Suprapubic skin (tissue), 4 donors: Measurements from ENCODE around the gene MALRD1. TPM values are rescaled to one million over a fixed set of nuclear protein-coding genes. Genes with fewer than 3 reads are reported as not detected.
"Not testable (repeated sequence)": the region's sequence is repeated elsewhere in the genome, so short reads cannot be mapped to it uniquely, and the experiment has no call there.

Experiments
- DNase-seq, 2 donors: peaks; one replicate each; pipeline ENCODE4 v3.0.0-alpha.2; 2019; ENCODE audit warnings: low spot score in 2 of 2
- H3K27ac ChIP-seq: fragments of 200-600 bp; sonication (generic); one replicate; pipeline ENCODE4 v1.5.1; 2019
- H3K27me3 ChIP-seq: fragments of 200-600 bp; sonication (generic); one replicate; pipeline ENCODE4 v1.5.1; 2019
- H3K36me3 ChIP-seq: fragments of 200-600 bp; sonication (generic); one replicate; pipeline ENCODE4 v1.5.1; 2019
- H3K4me1 ChIP-seq: fragments of 200-600 bp; sonication (generic); one replicate; pipeline ENCODE4 v1.5.1; 2019
- H3K4me3 ChIP-seq: fragments of 200-600 bp; sonication (generic); one replicate; pipeline ENCODE4 v1.5.1; 2019; ENCODE audit warnings: mild to moderate bottlenecking
- H3K9me3 ChIP-seq: fragments of 200-600 bp; sonication (generic); one replicate; pipeline ENCODE4 v1.5.1; 2019
- EP300 ChIP-seq: sonication (generic); formaldehyde crosslinking; IDR thresholded peaks from one replicate; pipeline ENCODE4 v1.6.1; 2017; ENCODE audit warnings: antibody characterized with exemption
- POLR2A ChIP-seq, 2 donors: fragments of 450-650 bp; IDR thresholded peaks; one replicate each; pipeline ENCODE4 v1.6.1; 2017; ENCODE audit warnings: antibody characterized with exemption in 2 of 2, mild to moderate bottlenecking in 2 of 2, moderate library complexity in 2 of 2
- POLR2AphosphoS5 ChIP-seq, 3 donors: sonication (generic); formaldehyde crosslinking; IDR thresholded peaks; one replicate each; pipeline ENCODE4 v1.6.1; 2017; ENCODE audit warnings: antibody characterized with exemption in 3 of 3
- WGBS: methylation state at CpG from one replicate; pipeline ENCODE4 v1.1.5; 2018; 5-methylcytosine and 5-hydroxymethylcytosine counted together
- total RNA-seq, 4 donors: library from RNA; depleted of rRNA; stranded (reverse); fragments of >200 nt; gene quantifications; one replicate each; pipeline ENCODE4 v1.1.0, GENCODE V29; 2016
- TF ChIP-seq, protein P1 (sequence below), 2 donors: fragments of 200-600 bp in 1 of 2; fragments of 450-650 bp in 1 of 2; sonication (generic) in 1 of 2; IDR thresholded peaks; one replicate each; pipeline ENCODE4 v1.5.1; 2016 to 2019; ENCODE audit warnings: antibody characterized with exemption in 2 of 2, mild to moderate bottlenecking in 1 of 2, moderate library complexity in 1 of 2

Gene MALRD1
- total RNA-seq, 4 donors from 2014 or later, result 0.23 to 0.80 (median 0.31) TPM; not detected in 1

DNA sequence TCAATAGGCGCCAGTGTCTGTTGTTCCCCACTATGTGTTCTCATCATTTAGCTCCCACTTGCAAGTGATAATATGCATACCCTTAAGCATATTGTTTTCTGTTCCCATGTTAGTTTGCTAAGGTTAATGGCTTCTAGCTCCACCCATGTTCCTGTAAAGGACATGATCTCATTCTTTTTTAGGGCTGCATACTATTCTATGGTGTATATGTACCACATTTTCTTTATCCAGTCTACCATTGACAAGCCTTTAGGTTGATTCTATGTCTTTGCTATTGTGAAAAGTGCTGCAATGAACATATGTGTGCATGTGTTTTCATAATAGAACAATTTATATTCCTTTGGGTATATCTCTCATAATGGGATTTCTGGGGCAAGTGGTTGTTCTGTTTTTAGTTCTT, 689.8 kb downstream of the MALRD1 start:
- no peak overlapping the region for H3K27ac ChIP-seq
- H3K4me1 ChIP-seq, result no peaks in the 10 kb centered on the region
- H3K4me3 ChIP-seq, result no peak overlapping the region
- TF ChIP-seq POLR2A (IDR thresholded peaks at IDR 0.05) (no peak), POLR2AphosphoS5 (IDR thresholded peaks at IDR 0.05) (no peak), EP300 (no peak)
- TF ChIP-seq, protein P1, sequence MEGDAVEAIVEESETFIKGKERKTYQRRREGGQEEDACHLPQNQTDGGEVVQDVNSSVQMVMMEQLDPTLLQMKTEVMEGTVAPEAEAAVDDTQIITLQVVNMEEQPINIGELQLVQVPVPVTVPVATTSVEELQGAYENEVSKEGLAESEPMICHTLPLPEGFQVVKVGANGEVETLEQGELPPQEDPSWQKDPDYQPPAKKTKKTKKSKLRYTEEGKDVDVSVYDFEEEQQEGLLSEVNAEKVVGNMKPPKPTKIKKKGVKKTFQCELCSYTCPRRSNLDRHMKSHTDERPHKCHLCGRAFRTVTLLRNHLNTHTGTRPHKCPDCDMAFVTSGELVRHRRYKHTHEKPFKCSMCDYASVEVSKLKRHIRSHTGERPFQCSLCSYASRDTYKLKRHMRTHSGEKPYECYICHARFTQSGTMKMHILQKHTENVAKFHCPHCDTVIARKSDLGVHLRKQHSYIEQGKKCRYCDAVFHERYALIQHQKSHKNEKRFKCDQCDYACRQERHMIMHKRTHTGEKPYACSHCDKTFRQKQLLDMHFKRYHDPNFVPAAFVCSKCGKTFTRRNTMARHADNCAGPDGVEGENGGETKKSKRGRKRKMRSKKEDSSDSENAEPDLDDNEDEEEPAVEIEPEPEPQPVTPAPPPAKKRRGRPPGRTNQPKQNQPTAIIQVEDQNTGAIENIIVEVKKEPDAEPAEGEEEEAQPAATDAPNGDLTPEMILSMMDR (IDR thresholded peaks at IDR 0.05), result no peak
- no peak for DNase-seq
- H3K27me3 ChIP-seq, result no peaks in the 10 kb centered on the region
- 93% methylated on average over 1 of the region's 1 CpG for WGBS
- no peaks in the 10 kb centered on the region for H3K36me3 ChIP-seq
- H3K9me3 ChIP-seq, result no peaks in the 10 kb centered on the region

DNA sequence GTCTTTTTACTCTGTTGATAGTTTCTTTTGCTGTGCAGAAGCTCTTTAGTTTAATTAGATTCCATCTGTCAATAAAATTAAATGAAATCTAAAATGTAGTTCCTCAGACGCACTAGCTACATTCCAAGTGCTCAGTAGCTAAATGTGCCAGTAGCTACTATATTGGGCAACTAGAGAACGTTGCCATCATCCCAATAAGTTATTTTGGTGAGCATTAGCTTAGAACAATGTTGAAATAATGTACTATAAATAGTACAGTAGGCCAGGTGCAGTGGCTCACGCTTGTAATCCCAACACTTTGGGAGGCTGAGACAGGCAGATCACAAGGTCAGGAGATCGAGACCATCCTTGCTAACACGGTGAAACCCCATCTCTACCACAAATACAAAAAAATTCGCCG, 690.6 kb downstream of the MALRD1 start:
- not testable (repeated sequence) for DNase-seq, H3K9me3 ChIP-seq, H3K4me1 ChIP-seq, H3K27me3 ChIP-seq, H3K27ac ChIP-seq, H3K36me3 ChIP-seq, H3K4me3 ChIP-seq
- 84% methylated on average over 7 of the region's 7 CpGs for WGBS

DNA sequence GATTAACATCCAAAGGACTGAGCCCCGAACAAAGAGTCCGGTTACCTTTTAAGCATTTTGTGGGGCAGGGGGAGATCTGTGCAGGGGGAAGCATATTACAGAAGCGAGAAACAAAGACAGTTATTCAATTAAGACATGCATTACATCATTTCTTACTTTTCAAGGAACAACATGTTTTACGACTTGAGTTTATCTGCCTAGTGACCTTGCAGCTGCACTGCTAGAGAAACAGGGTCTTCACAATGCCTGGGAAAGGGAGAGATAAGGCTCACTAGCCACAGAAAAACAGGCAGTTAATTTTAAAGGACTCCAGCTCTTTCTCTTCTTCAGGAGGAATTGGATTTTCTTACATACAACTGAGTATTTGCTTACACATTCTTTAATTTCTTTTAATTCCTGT, 693.5 kb downstream of the MALRD1 start:
- H3K36me3 ChIP-seq, H3K4me3 ChIP-seq, H3K27ac ChIP-seq, H3K4me1 ChIP-seq, H3K27me3 ChIP-seq, DNase-seq, H3K9me3 ChIP-seq: not testable (repeated sequence)
- WGBS, result 55% methylated on average over 4 of the region's 4 CpGs

DNA sequence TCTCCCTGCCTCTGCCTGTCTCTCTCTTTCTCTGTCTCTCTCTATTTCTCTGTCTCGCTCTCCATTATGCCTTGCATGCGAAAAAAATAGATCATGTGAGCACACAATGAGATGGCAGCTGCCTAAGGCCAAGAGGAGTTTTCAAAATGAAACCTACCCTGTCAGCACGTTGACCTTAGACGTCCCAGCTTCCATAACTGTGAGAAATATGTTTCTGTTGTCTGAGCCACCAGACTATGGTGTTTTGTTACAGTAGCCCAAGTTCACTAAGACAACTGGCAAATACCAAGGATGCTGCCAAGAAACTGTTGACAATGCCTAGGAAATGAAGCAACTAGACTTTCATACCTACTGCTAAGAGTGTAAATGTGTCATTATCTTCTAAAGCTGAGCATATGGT, 697.1 kb downstream of the MALRD1 start:
- no peak for DNase-seq
- Histone ChIP-seq H3K9me3 (no peaks in the 10 kb centered on the region), H3K36me3 (no peaks in the 10 kb centered on the region), H3K27me3 (no peaks in the 10 kb centered on the region), H3K27ac (no peak overlapping the region), H3K4me1 (no peaks in the 10 kb centered on the region), H3K4me3 (no peak overlapping the region)
- TF ChIP-seq, protein P1 (IDR thresholded peaks at IDR 0.05), result no peak
- TF ChIP-seq POLR2AphosphoS5 (IDR thresholded peaks at IDR 0.05), result no peak
- no peak for TF ChIP-seq EP300
- TF ChIP-seq POLR2A (IDR thresholded peaks at IDR 0.05), result no peak
- 80% methylated on average over 4 of the region's 4 CpGs for WGBS

DNA sequence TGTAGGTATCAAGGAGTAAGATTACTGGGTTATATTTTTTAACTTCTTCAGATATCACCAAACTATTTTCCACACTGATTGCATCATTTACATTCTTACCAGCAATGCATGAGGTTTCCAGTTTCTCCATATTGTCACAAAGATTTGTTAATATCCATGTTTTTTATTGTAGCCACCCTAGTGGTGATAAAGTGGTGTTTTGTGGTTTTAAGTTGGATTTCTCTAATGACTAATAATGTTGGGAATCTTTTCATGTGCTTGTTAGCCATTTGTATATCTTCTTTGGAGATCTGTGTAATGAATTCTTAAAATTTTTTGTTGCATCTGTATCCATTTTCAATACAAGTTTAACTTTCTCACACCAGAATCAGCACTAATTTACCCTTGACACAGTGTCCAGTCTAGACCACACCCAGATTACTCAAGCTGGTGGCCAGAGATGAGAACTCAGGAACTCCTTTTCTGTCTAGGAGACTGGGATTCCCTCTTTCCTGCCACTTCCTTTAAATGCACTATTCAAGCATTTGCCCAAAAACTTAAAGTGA, 700.7 kb downstream of the MALRD1 start:
- no peak for TF ChIP-seq POLR2AphosphoS5 (IDR thresholded peaks at IDR 0.05)
- no peak for TF ChIP-seq EP300
- TF ChIP-seq, protein P1 (IDR thresholded peaks at IDR 0.05), result no peak
- no peak for TF ChIP-seq POLR2A (IDR thresholded peaks at IDR 0.05)
- no peak overlapping the region for H3K27ac ChIP-seq
- no peak overlapping the region for H3K4me3 ChIP-seq
- H3K27me3 ChIP-seq, result no peaks in the 10 kb centered on the region
- no peak for DNase-seq
- H3K9me3 ChIP-seq, result no peaks in the 10 kb centered on the region
- H3K36me3 ChIP-seq, result no peaks in the 10 kb centered on the region
- no peaks in the 10 kb centered on the region for H3K4me1 ChIP-seq

DNA sequence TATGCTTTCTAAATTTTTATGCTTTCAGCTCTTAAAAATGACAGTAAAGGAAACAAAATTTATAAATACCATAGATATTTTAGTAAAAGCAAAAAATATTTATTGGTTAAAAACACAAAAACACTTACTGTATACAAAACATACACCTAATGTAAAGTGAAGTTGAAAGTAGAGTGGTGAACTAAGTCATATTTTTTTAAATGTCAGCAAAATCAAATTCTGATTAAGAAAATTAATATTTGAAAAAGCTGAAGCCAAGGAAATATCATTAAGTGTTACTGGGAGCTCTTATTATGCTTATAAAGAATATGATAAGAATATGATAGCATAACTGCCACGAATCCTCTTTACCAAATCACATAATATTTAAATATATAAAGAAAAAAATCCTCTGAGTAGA, 702.4 kb downstream of the MALRD1 start:
- Histone ChIP-seq H3K9me3 (no peaks in the 10 kb centered on the region), H3K27me3 (no peaks in the 10 kb centered on the region), H3K4me3 (no peak overlapping the region), H3K27ac (no peak overlapping the region), H3K36me3 (no peaks in the 10 kb centered on the region), H3K4me1 (no peaks in the 10 kb centered on the region)
- no peak for TF ChIP-seq POLR2AphosphoS5 (IDR thresholded peaks at IDR 0.05)
- TF ChIP-seq, protein P1 (IDR thresholded peaks at IDR 0.05), result no peak
- DNase-seq, result no peak
- 92% methylated on average over 1 of the region's 1 CpG for WGBS
